GM12892 (cell line): ENCODE results near the gene NOC4L.

Experiments
- POLR2A ChIP-seq: IDR thresholded peaks from 2 replicates; pipeline ENCODE4 v1.6.1; 2011; ENCODE audit warnings: low read depth, low read length, control low read depth
- POLR2AphosphoS5 ChIP-seq: IDR thresholded peaks from 2 replicates; pipeline ENCODE4 v1.6.1; 2011; ENCODE audit warnings: low read depth, low read length, control low read depth
- TAF1 ChIP-seq: IDR thresholded peaks from 2 replicates; pipeline ENCODE4 v1.6.1; 2011; ENCODE audit warnings: low read depth, mild to moderate bottlenecking, control low read depth, low read length, borderline replicate concordance

- no peak for TF ChIP-seq POLR2AphosphoS5
- TF ChIP-seq POLR2A = no peak
- TF ChIP-seq TAF1 = no peak
Measured at GRCh38 chr12:132160601-132161035, 16.4 kb downstream of the NOC4L start.
